HG03439 (cell line): Measurements from ENCODE around the gene ZNF316.
A peak's percentile ranks its signal among the peaks of the same experiment; 100 is the strongest.

Source experiments
- ATAC-seq: cut with Tn5 transposase; IDR thresholded peaks from one replicate; pipeline ENCODE4 v1.9.1; 2021; ENCODE audit warnings: mild to moderate bottlenecking, moderate library complexity; ENCODE audit not compliant: unreplicated experiment

ZNF316 gene

GRCh38 chr7:6636741-6637543 is at the start of gene ZNF316:
Gene ZNF316, plus strand, starts transcription at chr7:6637318. Its CDS starts 5,092 bp downstream, at chr7:6642410.
- peak; percentile 63 for ATAC-seq

- ATAC-seq, result no peak
These were observed 48.6 kb upstream of the ZNF316 start for GRCh38 chr7:6588566-6588965.

DNA sequence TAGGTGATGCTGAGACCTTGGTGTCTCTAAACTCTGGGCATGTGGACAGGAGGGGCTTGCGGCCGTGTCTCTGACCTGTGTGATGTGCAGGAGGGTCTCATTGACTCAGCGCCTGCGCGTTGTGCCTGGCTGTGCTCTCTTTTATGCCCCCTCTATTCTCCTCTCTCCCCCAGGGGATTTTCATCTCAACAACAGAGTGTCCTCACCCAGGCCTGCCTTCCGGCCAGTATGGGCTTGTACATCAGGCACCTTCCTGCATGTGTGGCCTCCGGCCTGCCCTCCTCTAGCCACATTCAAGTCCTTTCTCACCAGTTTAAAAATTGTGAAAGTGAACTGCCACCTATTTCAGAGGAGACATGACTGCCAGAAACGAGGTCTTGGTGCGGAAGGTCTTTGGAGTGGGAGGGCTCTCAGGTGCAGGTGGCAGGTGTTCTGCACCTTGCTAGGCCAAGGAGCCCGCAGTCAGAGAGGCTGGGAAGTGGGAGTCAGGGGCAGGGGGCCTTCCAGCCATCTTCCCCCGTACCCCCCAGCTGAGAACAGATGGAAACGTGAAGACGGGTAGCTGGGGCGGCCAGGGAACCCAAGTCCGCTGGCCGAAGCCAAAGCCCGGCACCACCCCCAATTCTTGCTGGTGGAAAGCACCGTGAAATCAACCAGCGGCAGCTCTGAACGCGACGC is 47.8 kb upstream of the ZNF316 start:
- ATAC-seq, result no peak

DNA sequence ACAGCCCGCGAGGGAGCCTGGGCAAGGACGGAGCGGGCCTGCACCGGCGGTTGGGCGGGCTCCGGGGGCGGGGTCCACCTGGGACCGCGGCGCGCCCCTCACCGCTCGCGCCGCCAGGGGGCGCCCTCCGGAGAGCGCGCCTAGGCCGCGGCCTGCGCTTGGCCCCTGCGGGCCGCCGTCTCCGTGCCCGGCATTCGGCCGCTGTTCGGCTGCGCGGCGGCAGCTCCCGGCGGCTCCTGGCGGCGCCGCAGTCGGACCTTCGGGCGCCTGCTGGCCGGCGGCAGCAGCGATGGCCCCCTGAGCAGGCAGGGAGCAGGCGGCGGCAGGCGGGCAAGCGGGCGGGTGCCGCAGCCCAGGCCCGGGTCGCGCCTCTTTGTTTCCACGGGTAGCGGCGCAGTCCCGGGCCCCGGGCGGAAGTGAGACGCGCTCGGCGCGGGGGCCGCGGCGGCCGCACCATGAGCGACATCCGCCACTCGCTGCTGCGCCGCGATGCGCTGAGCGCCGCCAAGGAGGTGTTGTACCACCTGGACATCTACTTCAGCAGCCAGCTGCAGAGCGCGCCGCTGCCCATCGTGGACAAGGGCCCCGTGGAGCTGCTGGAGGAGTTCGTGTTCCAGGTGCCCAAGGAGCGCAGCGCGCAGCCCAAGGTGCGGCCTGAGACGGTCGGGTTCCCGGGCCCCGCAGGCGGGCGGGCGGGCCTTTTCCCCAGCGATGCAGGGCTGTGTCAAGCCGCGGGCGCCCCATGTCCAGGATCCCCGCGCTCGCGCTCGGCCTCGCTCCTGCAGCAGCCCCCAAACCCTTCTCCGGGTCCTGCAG is 47.1 kb upstream of the ZNF316 start, which contains the start of gene INTS15:
INTS15 (plus strand) TSS at position 193 of the 816 bp plus-strand sequence; CDS start at position 456, 263 bp downstream.
- peak; percentile 83 for ATAC-seq

- no peak for ATAC-seq
These were observed 46.4 kb upstream of the ZNF316 start for GRCh38 chr7:6590645-6591110.

- no peak for ATAC-seq
These were observed 37.0 kb upstream of the ZNF316 start for GRCh38 chr7:6600093-6600492.

DNA sequence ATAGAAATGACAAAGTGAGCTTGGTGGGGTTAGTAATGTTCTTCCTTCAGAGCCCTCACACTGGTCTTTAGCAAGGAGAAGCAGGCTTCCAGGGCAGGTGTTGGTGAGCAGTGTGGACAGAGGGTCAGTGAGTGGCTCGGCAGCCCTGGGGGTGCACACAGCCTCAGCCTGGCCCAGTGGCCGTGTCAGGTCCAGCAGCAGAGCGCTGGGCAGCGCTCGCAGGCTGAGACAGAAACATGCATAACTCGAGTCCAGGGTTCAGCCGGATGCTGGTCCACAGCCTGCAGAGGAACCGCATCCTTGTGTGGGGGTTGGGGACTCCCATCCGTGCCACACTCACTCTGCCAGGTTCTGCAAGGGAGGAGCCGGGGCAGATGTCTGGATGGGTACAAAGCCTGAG is 32.7 kb upstream of the ZNF316 start:
- no peak for ATAC-seq

GRCh38 chr7:6606866-6607583 is 30.1 kb upstream of the ZNF316 start:
- no peak for ATAC-seq

DNA sequence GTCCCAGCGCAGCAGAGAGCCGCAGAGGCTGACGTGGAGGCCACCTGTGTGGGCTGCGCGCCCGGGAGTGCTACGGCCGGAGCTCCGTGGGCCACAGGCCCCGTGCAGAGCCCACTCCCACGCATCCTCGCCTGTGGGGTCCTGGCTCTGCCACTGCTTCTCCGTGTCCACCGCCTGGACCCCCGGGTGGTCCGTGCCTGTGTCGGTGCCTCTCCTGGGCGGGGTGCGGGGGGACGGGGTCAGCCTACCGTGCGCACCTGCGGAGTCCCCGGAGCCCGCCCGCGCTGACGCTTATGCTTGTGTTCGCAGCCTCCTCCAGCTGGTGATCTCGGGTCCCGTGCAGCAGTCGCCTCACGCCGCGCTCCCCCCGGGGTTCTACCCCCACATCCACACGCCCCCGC is 29.5 kb upstream of the ZNF316 start:
- ATAC-seq, result no peak

DNA sequence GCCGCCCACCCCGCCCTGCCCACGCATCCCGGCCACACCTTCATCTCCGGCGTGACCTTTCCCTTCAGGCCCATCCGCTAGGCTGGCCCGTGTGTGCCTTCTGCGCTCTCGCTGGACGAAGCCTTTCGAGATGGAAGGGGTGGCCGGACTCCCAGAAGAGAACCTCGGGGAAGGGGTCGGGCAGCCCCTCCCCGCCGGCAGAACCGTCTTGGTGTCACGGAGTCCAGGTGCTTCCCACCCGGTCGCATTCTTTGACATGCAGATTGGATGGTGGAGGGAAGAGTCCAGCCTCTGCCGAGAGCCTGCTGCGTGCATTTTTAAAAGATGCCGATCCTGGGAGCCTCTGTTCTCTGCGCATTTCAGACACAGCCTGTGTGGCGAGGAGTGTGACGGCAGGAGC is 29.0 kb upstream of the ZNF316 start:
- ATAC-seq, result no peak

- ATAC-seq, result no peak
These were observed 28.3 kb upstream of the ZNF316 start for GRCh38 chr7:6608794-6609193.

GRCh38 chr7:6612819-6613218 is 24.3 kb upstream of the ZNF316 start:
- ATAC-seq, result no peak

- no peak for ATAC-seq
These were observed 23.4 kb upstream of the ZNF316 start for GRCh38 chr7:6613706-6614105.

DNA sequence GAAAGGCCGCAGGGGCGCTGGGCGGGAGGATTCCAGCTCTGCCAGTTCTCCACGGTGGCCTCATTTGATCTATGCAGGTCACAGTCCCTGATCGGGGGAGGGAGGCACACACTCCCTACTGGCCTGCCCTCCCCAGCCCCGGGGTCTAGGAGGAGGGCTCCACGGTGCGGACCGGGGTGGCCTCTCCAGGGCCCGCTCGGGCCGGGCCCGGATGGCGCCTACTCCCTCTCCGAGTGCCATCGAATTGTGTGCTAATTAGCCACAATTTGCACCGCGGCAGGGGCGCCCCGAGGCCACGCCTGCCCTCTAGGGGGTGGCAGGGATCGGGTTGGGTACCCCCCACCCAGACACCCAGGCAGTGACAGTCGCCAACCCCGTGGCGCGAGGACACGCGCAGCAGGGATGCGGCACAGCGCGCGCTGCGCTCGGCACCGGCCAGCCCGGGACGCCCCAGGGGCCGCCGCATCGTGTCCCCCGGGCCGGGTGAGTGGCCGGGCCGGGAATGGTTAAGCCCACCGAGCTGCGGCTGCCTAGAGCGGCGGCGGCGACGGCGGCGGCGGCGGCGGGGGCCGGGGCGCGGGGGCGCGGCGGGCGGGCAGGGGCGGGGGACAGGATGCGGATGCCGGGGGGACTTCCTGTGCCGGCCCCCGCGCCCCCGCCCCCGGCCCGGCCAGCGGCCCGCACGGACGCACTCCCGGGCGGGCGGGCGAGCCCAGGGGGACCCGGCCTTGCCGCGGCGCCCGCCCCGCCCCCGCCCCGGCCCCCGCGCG is 22.0 kb upstream of the ZNF316 start, which contains the start of gene ZNF853:
ZNF853 (plus strand) TSS at position 658 of the 770 bp plus-strand sequence. CDS start 565 bp downstream, outside the sequence.
- ATAC-seq, result no peak

GRCh38 chr7:6615723-6616555 is 21.2 kb upstream of the ZNF316 start:
- ATAC-seq, result no peak

DNA sequence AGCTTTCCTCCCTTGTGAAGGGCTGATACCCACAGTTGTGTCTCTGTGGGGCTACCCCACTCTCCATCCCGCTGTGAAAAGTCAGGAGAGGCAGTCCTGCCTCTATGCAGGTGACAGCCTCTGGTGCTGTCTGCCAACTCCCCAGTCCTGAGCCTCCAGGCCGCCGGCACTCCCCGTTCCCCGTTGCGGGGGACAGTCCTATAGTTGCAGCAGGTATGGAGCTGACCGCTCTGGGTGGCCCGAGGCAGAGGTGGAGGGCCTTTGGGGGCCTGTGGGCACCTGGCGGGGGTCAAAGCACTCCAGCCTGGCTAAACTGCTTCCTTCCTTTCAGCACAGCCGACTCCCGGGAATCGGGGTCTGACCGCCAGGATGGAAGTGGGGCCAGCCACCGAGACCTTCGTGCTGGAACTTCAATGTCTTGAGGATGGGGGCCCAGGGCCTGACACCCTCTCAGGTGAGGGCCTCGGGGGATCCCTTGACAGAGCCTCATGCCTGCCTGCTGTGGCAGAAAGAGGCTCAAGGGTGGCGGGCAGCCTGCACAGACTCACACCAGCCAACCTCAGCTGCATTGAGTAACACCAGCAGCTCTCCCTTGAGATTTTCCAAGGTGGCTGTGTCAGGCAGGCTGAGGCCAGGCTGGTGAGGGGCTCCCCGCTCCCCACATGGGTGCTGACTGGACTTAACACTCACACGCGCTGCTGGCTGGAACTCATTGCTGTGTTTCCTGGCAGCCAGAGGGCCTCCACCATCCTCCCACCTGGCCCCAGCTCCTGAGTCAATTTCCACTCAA is 20.1 kb upstream of the ZNF316 start:
- no peak for ATAC-seq

DNA sequence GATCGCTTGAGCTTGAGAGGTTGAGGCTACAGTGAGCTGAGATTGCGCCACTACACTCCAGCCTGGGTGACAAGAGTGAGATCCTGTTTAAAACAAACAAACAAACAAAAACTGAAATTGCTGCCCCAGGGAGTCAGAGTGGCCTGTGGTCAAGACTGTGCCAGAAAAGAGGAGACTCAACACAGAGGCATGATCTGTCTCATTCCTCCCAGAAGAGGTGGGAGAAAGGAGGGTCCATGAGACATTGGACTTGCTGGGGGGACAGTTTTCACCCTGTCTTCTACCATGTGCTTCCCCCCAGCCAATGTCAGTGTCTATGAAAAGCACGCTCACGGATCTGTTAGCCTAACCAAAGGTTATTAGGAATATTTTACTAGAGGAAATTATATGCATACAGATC is 18.5 kb upstream of the ZNF316 start:
- no peak for ATAC-seq

GRCh38 chr7:6619961-6620360 is 17.2 kb upstream of the ZNF316 start:
- no peak for ATAC-seq
